WI38 (cell line): ENCODE results near the gene TGM3.

Experiments
- H3K4me3 ChIP-seq: 2 replicates; pipeline ENCODE4 v1.5.1; 2011; ENCODE audit warnings: low read depth, mild to moderate bottlenecking, control low read depth, low read length
- CTCF ChIP-seq: IDR thresholded peaks from 2 replicates; pipeline ENCODE4 v1.5.1; 2012; ENCODE audit warnings: low read depth, mild to moderate bottlenecking, control low read depth, low read length

Gene TGM3

GRCh38 chr20:2300002-2300401, 4.2 kb downstream of the TGM3 start:
- TF ChIP-seq CTCF: no peak
- H3K4me3 ChIP-seq: no peak overlapping the region

- no peak for TF ChIP-seq CTCF
Observed at GRCh38 chr20:2300420-2300819, 4.6 kb downstream of the TGM3 start.

GRCh38 chr20:2301164-2301622, 5.4 kb downstream of the TGM3 start:
- H3K4me3 ChIP-seq: no peak overlapping the region
- no peak for TF ChIP-seq CTCF

More at GRCh38 chr20:2300420-2300819, 4.6 kb downstream of the TGM3 start:
- H3K4me3 ChIP-seq: no peak overlapping the region

- no peak overlapping the region for H3K4me3 ChIP-seq
- TF ChIP-seq CTCF: no peak
Observed at GRCh38 chr20:2302384-2303060, 6.7 kb downstream of the TGM3 start.

- H3K4me3 ChIP-seq: no peak overlapping the region
- TF ChIP-seq CTCF: no peak
Observed at GRCh38 chr20:2303673-2304072, 7.9 kb downstream of the TGM3 start.

- no peak for TF ChIP-seq CTCF
- H3K4me3 ChIP-seq: no peak overlapping the region
Observed at GRCh38 chr20:2304180-2304579, 8.4 kb downstream of the TGM3 start.

GRCh38 chr20:2305029-2305428, 9.2 kb downstream of the TGM3 start:
- no peak overlapping the region for H3K4me3 ChIP-seq
- TF ChIP-seq CTCF: no peak
